ENCODE measurements around the gene CCDC200.

The CCDC200 gene

DNA sequence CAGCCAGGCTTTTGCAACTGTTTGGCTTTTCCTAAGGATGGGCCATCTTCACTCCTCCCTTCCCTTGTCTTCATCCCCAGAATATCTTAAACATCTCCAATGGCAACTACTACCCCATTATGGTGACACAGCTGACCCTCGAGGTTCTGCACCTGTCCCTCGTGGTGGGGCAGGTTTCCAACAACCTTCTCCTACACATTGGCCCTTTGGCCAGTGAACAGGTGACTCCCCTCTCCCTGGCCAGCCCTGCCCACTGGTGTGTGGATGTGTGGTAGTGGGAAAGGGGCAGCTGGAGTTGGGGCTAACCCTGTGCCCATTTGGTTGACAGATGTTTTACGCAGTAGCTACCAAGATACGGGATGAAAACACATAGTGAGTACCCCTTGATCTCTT is 12.1 kb downstream of the CCDC200 start:
- Histone ChIP-seq H3K4me2 (ENCODE audit: low read length) (no peak overlapping the region), H3K9ac (ENCODE audit: low read length) (no peak overlapping the region), H3K4me1 (ENCODE audit: insufficient read depth, low read length, severe bottlenecking) (peaks cover 14% of the 10 kb centered on the region), H2AFZ (ENCODE audit: low read length) (no peak overlapping the region), H3K27me3 (ENCODE audit: insufficient read depth, low read length) (no peaks in the 10 kb centered on the region), H3K36me3 (ENCODE audit: insufficient read depth, low read length) (no peaks in the 10 kb centered on the region), H3K79me2 (ENCODE audit: insufficient read depth, low read length) (no peaks in the 10 kb centered on the region), H3K4me3 (ENCODE audit: low read depth, low read length, poor library complexity, severe bottlenecking) (no peak overlapping the region), H3F3A (ENCODE audit: insufficient read depth, low read length) (no peaks in the 10 kb centered on the region), H4K20me1 (ENCODE audit: insufficient read depth, low read length) (no peaks in the 10 kb centered on the region), H3K9me3 (ENCODE audit: low read length) (no peaks in the 10 kb centered on the region), H3K27ac (ENCODE audit: low read depth, low read length, poor library complexity, severe bottlenecking) (no peak overlapping the region), H3K9me2 (ENCODE audit: low read depth, low read length) (no peaks in the 10 kb centered on the region)
- TF ChIP-seq EZH2 (IDR thresholded peaks at IDR 0.05; ENCODE audit: borderline replicate concordance, low read length), result no peak
- TF ChIP-seq CTCF (IDR thresholded peaks at IDR 0.05; ENCODE audit: low read length), result no peak

- H3K27ac ChIP-seq (ENCODE audit: low read depth, low read length, poor library complexity, severe bottlenecking), result no peak overlapping the region
- peaks cover under 1% of the 10 kb centered on the region; the same call in 1 of the 2 replicates for H3K36me3 ChIP-seq (ENCODE audit: insufficient read depth, low read length)
- H3K4me3 ChIP-seq (ENCODE audit: low read depth, low read length, poor library complexity, severe bottlenecking), result no peak overlapping the region
- H3K79me2 ChIP-seq (ENCODE audit: insufficient read depth, low read length), result no peaks in the 10 kb centered on the region
- no peaks in the 10 kb centered on the region for H4K20me1 ChIP-seq (ENCODE audit: insufficient read depth, low read length)
- no peak for TF ChIP-seq CTCF (IDR thresholded peaks at IDR 0.05; ENCODE audit: low read length)
- no peak for TF ChIP-seq EZH2 (IDR thresholded peaks at IDR 0.05; ENCODE audit: borderline replicate concordance, low read length)
- H3K4me1 ChIP-seq (ENCODE audit: insufficient read depth, low read length, severe bottlenecking), result peaks cover 24% of the 10 kb centered on the region
- H2AFZ ChIP-seq (ENCODE audit: low read length), result no peak overlapping the region
- no peaks in the 10 kb centered on the region for H3K27me3 ChIP-seq (ENCODE audit: insufficient read depth, low read length)
- H3K9ac ChIP-seq (ENCODE audit: low read length), result no peak overlapping the region
- no peaks in the 10 kb centered on the region for H3F3A ChIP-seq (ENCODE audit: insufficient read depth, low read length)
- no peak overlapping the region for H3K4me2 ChIP-seq (ENCODE audit: low read length)
- H3K9me3 ChIP-seq (ENCODE audit: low read length), result no peaks in the 10 kb centered on the region
- no peaks in the 10 kb centered on the region for H3K9me2 ChIP-seq (ENCODE audit: low read depth, low read length)
Measured at GRCh38 chr17:43215341-43215740, 13.1 kb downstream of the CCDC200 start.

- no peak overlapping the region for H3K9ac ChIP-seq (ENCODE audit: low read length)
- no peak overlapping the region for H3K27ac ChIP-seq (ENCODE audit: low read depth, low read length, poor library complexity, severe bottlenecking)
- no peaks in the 10 kb centered on the region for H3K79me2 ChIP-seq (ENCODE audit: insufficient read depth, low read length)
- peaks cover 26% of the 10 kb centered on the region for H3K4me1 ChIP-seq (ENCODE audit: insufficient read depth, low read length, severe bottlenecking)
- TF ChIP-seq EZH2 (IDR thresholded peaks at IDR 0.05; ENCODE audit: borderline replicate concordance, low read length), result no peak
- TF ChIP-seq CTCF (IDR thresholded peaks at IDR 0.05; ENCODE audit: low read length), result no peak
- H3K4me2 ChIP-seq (ENCODE audit: low read length), result no peak overlapping the region
- no peaks in the 10 kb centered on the region for H3K9me2 ChIP-seq (ENCODE audit: low read depth, low read length)
- no peaks in the 10 kb centered on the region for H3K27me3 ChIP-seq (ENCODE audit: insufficient read depth, low read length)
- H2AFZ ChIP-seq (ENCODE audit: low read length), result no peak overlapping the region
- no peak overlapping the region for H3K4me3 ChIP-seq (ENCODE audit: low read depth, low read length, poor library complexity, severe bottlenecking)
- H3K9me3 ChIP-seq (ENCODE audit: low read length), result no peaks in the 10 kb centered on the region
- H4K20me1 ChIP-seq (ENCODE audit: insufficient read depth, low read length), result no peaks in the 10 kb centered on the region
- no peaks in the 10 kb centered on the region for H3F3A ChIP-seq (ENCODE audit: insufficient read depth, low read length)
- H3K36me3 ChIP-seq (ENCODE audit: insufficient read depth, low read length), result peaks cover 6% of the 10 kb centered on the region; the same call in 1 of the 2 replicates
Measured at GRCh38 chr17:43213545-43213944, 14.9 kb downstream of the CCDC200 start.
